K562 (cell line): Measurements from ENCODE around the gene DNAH10. TPM values are rescaled to one million over a fixed set of nuclear protein-coding genes. Genes with fewer than 3 reads are reported as not detected.

Experiments used
- ATAC-seq: fragments of 200-7000 bp; cut with Tn5 transposase; 3 replicates; pipeline ENCODE4 v1.9.1; 2020; ENCODE audit warnings: moderate library complexity
- BruUV-seq: library from RNA; stranded (reverse); fragments of 400-500 nt; replicated peaks from 2 replicates; lab custom pipeline; 2021; lab: Mats Ljungman, UMichigan
- CTCF ChIA-PET: fragments of 300-600 bp; formaldehyde crosslinking; extraction: SDS; loops from one replicate; lab custom pipeline; 2021; ENCODE audit warnings: low intra/inter-chr PET ratio; lab: Yijun Ruan, JAX
- POLR2A ChIA-PET: fragments of 300-600, 350-650 bp; sonication (Branson Sonifier 250); formaldehyde crosslinking; extraction: SDS; loops from one replicate; lab custom pipeline; 2021; ENCODE audit warnings: antibody characterized with exemption, inconsistent platforms; lab: Yijun Ruan, JAX
- DNase-seq, 4 experiments: peaks; one replicate each; pipeline versions ENCODE4 v3.0.0 to v3.0.0-alpha.2; 2011 to 2018; ENCODE audit warnings: low spot score in 3 of 4, mixed read lengths in 3 of 4; ENCODE audit errors: extremely low read depth in 1 of 4
- FAIRE-seq: peaks from 2 replicates; lab custom pipeline; 2011; peaks lifted over from hg19 to GRCh38; lab: Jason Lieb, UNC
- H2AFZ ChIP-seq: 2 replicates; pipeline ENCODE4 v1.6.0; 2011; ENCODE audit warnings: low read depth, low read length, control low read depth, inconsistent platforms
- H3K27ac ChIP-seq: fragments of 200-600 bp; 3 replicates; pipeline ENCODE4 v1.8.0; 2011; ENCODE audit warnings: low read depth, mild to moderate bottlenecking, control low read depth, inconsistent platforms, low read length, moderate library complexity, mixed read lengths; ENCODE audit errors: extremely low read depth
- H3K27me3 ChIP-seq, 2 experiments: fragments of 300-600 bp in 1 of 2; 2 replicates in 1 of 2; 3 replicates in 1 of 2; pipeline versions ENCODE4 v1.6.0 to v1.8.0; 2011; ENCODE audit warnings: inconsistent platforms in 2 of 2, low read length in 2 of 2, mild to moderate bottlenecking in 1 of 2, mixed read lengths in 1 of 2, moderate library complexity in 1 of 2; ENCODE audit not compliant: control insufficient read depth in 2 of 2, insufficient read depth in 2 of 2
- H3K36me3 ChIP-seq: fragments of 300-600 bp; 3 replicates; pipeline ENCODE4 v1.8.0; 2011; ENCODE audit warnings: mild to moderate bottlenecking, low read length, inconsistent platforms; ENCODE audit not compliant: control insufficient read depth, insufficient read depth
- H3K4me1 ChIP-seq, 2 experiments: fragments of 200-600 bp in 1 of 2; replicated peaks in 1 of 2; 2 replicates in 1 of 2; 3 replicates in 1 of 2; pipeline versions ENCODE4 v1.5.1 to v1.8.0; 2011; ENCODE audit warnings: inconsistent platforms in 2 of 2, low read length in 2 of 2, mild to moderate bottlenecking in 1 of 2, mixed read lengths in 1 of 2, moderate library complexity in 1 of 2; ENCODE audit not compliant: control insufficient read depth in 2 of 2, insufficient read depth in 2 of 2
- H3K4me2 ChIP-seq: 2 replicates; pipeline ENCODE4 v1.6.1; 2011; ENCODE audit warnings: low read length, control low read depth, inconsistent platforms, mixed read lengths; ENCODE audit not compliant: insufficient read depth
- H3K4me3 ChIP-seq: fragments of 200-600 bp; sonication (generic), shearing (Covaris generic); 2 replicates; pipeline ENCODE4 v1.5.1; 2016; ENCODE audit warnings: control low read depth, inconsistent platforms
- H3K79me2 ChIP-seq: fragments of 200-600 bp; 3 replicates; pipeline ENCODE4 v1.8.0; 2011; ENCODE audit warnings: low read length, inconsistent platforms; ENCODE audit not compliant: control insufficient read depth, insufficient read depth
- H3K9ac ChIP-seq, 2 experiments: 2 replicates each; pipeline versions ENCODE4 v1.6.0 to v1.6.1; 2011; ENCODE audit warnings: low read depth in 2 of 2, low read length in 2 of 2, control low read depth in 1 of 2, inconsistent platforms in 1 of 2, mild to moderate bottlenecking in 1 of 2, mixed read lengths in 1 of 2; ENCODE audit not compliant: insufficient read depth in 1 of 2
- H3K9me1 ChIP-seq: one replicate; pipeline ENCODE4 v1.6.0; 2011; ENCODE audit warnings: inconsistent platforms, mild to moderate bottlenecking, low read length, moderate library complexity; ENCODE audit not compliant: control insufficient read depth, insufficient read depth
- H3K9me3 ChIP-seq: replicated peaks from 2 replicates; pipeline ENCODE4 v1.5.1; 2011; ENCODE audit warnings: low read depth, low read length, inconsistent platforms; ENCODE audit not compliant: control insufficient read depth, insufficient read depth
- H4K20me1 ChIP-seq: replicated peaks from 2 replicates; pipeline ENCODE4 v1.6.1; 2011; ENCODE audit warnings: low read length, inconsistent platforms, mixed read lengths; ENCODE audit not compliant: control insufficient read depth, insufficient read depth
- C11orf30 ChIP-seq: fragments of 450-650 bp; IDR thresholded peaks from 2 replicates; pipeline ENCODE4 v1.6.1; 2016; ENCODE audit warnings: low read depth, mild to moderate bottlenecking
- CBX2 ChIP-seq: fragments of 200-600 bp; sonication (generic); IDR thresholded peaks from one replicate; pipeline ENCODE4 v1.6.1; 2012; ENCODE audit warnings: mild to moderate bottlenecking, low read length, inconsistent platforms; ENCODE audit not compliant: insufficient read depth, poor library complexity, severe bottlenecking
- DEAF1 ChIP-seq: fragments of 450-650 bp; formaldehyde crosslinking; IDR thresholded peaks from 2 replicates; pipeline ENCODE4 v1.4.0; 2020; ENCODE audit warnings: mild to moderate bottlenecking, moderate library complexity
- HMG20B ChIP-seq: fragments of 250-450 bp; sonication (Bioruptor Pico); IDR thresholded peaks from 2 replicates; pipeline ENCODE4 v1.5.0; 2021; ENCODE audit warnings: mild to moderate bottlenecking
- MYBL2 ChIP-seq, 2 experiments: fragments of 450-650 bp in 1 of 2; sonication (generic) in 1 of 2; formaldehyde crosslinking in 1 of 2; IDR thresholded peaks; 2 replicates each; pipeline versions ENCODE4 v1.6.1 to v1.8.1; 2017 to 2022; ENCODE audit warnings: borderline replicate concordance in 1 of 2, inconsistent platforms in 1 of 2, low read depth in 1 of 2, mild to moderate bottlenecking in 1 of 2, missing genetic modification reagents in 1 of 2, moderate library complexity in 1 of 2
- TAF7 ChIP-seq: fragments of 450-650 bp; IDR thresholded peaks from 2 replicates; pipeline ENCODE4 v1.6.1; 2016; ENCODE audit warnings: missing genetic modification characterization, missing compliant biosample characterization
- TBL1XR1 ChIP-seq, 2 experiments: IDR thresholded peaks; 2 replicates each; pipeline ENCODE4 v1.6.1; 2012; ENCODE audit warnings: improper control_type of control experiment in 2 of 2, low read length in 2 of 2, mild to moderate bottlenecking in 1 of 2
- ZBTB34 ChIP-seq: fragments of 250-450 bp; sonication (Bioruptor Pico); IDR thresholded peaks from 2 replicates; pipeline ENCODE4 v1.8.0; 2021; ENCODE audit warnings: mild to moderate bottlenecking, moderate library complexity
- ZNF561 ChIP-seq: fragments of 450-650 bp; formaldehyde crosslinking; conservative IDR thresholded peaks from 2 replicates; pipeline ENCODE4 v1.4.0; 2020; ENCODE audit warnings: mild to moderate bottlenecking, moderate library complexity
- WGBS: fragments of 100-300 bp; shearing (Covaris generic); methylation state at CpG from one replicate; pipeline ENCODE4 v1.1.6; 2016; ENCODE audit warnings: low coverage, mixed read lengths; ENCODE audit not compliant: insufficient coverage; ENCODE audit errors: missing lambda C conversion rate; 5-methylcytosine and 5-hydroxymethylcytosine counted together
- in situ Hi-C: fragments of 300-500 bp; cut with MboI; formaldehyde crosslinking; loops from 4 replicates; pipeline ENCODE4 v1.15.0; 2018; ENCODE audit warnings: inconsistent platforms, mixed read lengths
- intact Hi-C: fragments of 100-400 bp; cut with micrococcal nuclease; formaldehyde crosslinking; loops from 2 replicates; pipeline ENCODE4 v1.14.2; 2022
- polyA plus RNA-seq, 8 experiments: library from polyadenylated mRNA; depleted of rRNA in 4 of 8; stranded (reverse) in 5 of 8; unstranded in 3 of 8; fragments of >200 nt; fragmentation: Nextera tagmentation in 2 of 8; fragmentation: Illumina TruSeq in 1 of 8; extraction: Ambion mirVana in 2 of 8; extraction: Trizol in 1 of 8; gene quantifications; 2 replicates each; pipeline versions ENCODE4 v1.2.1 to v1.2.3, GENCODE V29; 2011 to 2014; ENCODE audit warnings: inconsistent platforms in 1 of 8, missing spikeins in 1 of 8
- total RNA-seq, 7 experiments: library from RNA; depleted of rRNA in 6 of 7; stranded (reverse); fragments of >200 nt in 6 of 7; fragmentation: Illumina TruSeq in 2 of 7; extraction: Trizol in 2 of 7; gene quantifications; 2 replicates each; pipeline versions ENCODE4 v1.2.1 to v1.2.3, GENCODE V29; 2011 to 2021; ENCODE audit warnings: low replicate concordance in 1 of 7

DNAH10 gene
- total and polyA plus RNA-seq, 9 of the 15 experiments (the other 6 are each of a cell fraction or from before 2014, with no cell fraction given), result 0.01 to 0.06 (median 0.04) TPM; not detected in 1

GRCh38 chr12:123773375-123773774, 11.3 kb downstream of the DNAH10 start:
- Histone ChIP-seq H3K4me3 (no peak overlapping the region), H3K36me3 (no peaks in the 10 kb centered on the region), H3K79me2 (no peaks in the 10 kb centered on the region), H3K9me1 (no peaks in the 10 kb centered on the region), H3K4me1 (no peaks in the 10 kb centered on the region), H3K27me3 (peaks cover 22 to 27% of the 10 kb centered on the region in 2 experiments; a peak in 3 of 5 replicates), H4K20me1 (no peaks in the 10 kb centered on the region), H3K27ac (no peak overlapping the region), H3K9me3 (no peaks in the 10 kb centered on the region), H2AFZ (no peak overlapping the region), H3K4me2 (no peak overlapping the region), H3K9ac (no peak overlapping the region)
- TF ChIP-seq DEAF1 (CRISPR knock-in tag), result no peak
- no peak for TF ChIP-seq C11orf30
- TF ChIP-seq ZBTB34 (CRISPR knock-in tag), result no peak
- TF ChIP-seq HMG20B (CRISPR knock-in tag), result no peak
- TF ChIP-seq MYBL2 (IDR thresholded peaks at IDR 0.05; ENCODE audit: low read depth), result no peak
- no peak for TF ChIP-seq MYBL2 (CRISPR knock-in tag; IDR thresholded peaks at IDR 0.05; ENCODE audit: borderline replicate concordance)
- TF ChIP-seq TBL1XR1 (IDR thresholded peaks at IDR 0.05; ENCODE audit: low read length in 2 of 2), result no peak
- no peak for TF ChIP-seq CBX2
- TF ChIP-seq ZNF561 (CRISPR knock-in tag), result no peak
- no peak for TF ChIP-seq TAF7
- POLR2A ChIA-PET, result interaction anchor here (0.6 kb wide), 1 partner anchor 39 kb away, joined by 3 read pairs; no protein-coding TSS in a partner anchor
- FAIRE-seq (no peak), DNase-seq (no peak), ATAC-seq (no peak)
- BruUV-seq, result no TSS peak
- intact Hi-C loops (no loop called here), in situ Hi-C loops (no loop called here)
- 0% methylated on average over 1 of the region's 1 CpG for WGBS
- CTCF ChIA-PET, result no interaction called here
